GM15510 (cell line): ENCODE data around the gene ADD2.

Source experiments
- POLR2A ChIP-seq: IDR thresholded peaks from 3 replicates; pipeline ENCODE4 v1.6.1; 2011; ENCODE audit warnings: borderline replicate concordance; ENCODE audit not compliant: insufficient read length; ENCODE audit errors: extremely low read depth

ADD2 gene

GRCh38 chr2:70708376-70709199, 59.4 kb downstream of the ADD2 start:
- TF ChIP-seq POLR2A, result no peak

GRCh38 chr2:70707706-70708105, 60.3 kb downstream of the ADD2 start:
- no peak for TF ChIP-seq POLR2A

- no peak for TF ChIP-seq POLR2A
Measured at GRCh38 chr2:70706026-70706795, 61.8 kb downstream of the ADD2 start.

GRCh38 chr2:70705160-70705850, 62.7 kb downstream of the ADD2 start:
- no peak for TF ChIP-seq POLR2A

DNA sequence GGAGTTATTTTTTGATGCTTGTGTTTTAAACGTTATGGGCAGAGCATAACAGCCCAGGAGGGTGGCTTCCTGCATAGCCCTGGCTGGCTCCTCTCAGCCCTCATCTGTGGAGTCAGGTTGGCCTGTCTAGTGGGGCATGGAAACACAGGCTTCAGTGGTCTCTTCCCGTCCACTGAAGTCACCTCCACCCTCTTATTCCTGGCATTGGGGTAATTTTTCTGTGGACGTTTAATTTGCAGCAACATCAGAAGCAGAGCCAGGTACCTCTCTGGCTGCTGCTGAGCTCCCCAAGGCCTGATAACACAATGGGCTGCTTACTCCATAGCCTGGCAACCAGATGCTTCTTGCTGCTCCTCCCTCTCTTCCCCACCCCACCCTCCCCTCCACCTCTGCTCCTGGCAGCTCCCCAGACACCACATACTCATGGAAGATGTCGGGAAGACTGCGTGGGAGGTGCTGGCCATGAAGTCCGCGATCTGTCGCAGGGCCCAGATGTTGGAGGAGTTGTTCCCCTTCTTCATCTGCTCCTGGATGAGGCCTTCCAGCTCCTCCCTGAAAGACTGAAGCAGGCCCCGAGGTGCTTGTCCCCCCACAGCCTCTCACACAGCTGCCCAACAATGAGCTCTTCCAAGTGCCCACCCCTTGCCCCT, 64.0 kb downstream of the ADD2 start:
- no peak for TF ChIP-seq POLR2A

DNA sequence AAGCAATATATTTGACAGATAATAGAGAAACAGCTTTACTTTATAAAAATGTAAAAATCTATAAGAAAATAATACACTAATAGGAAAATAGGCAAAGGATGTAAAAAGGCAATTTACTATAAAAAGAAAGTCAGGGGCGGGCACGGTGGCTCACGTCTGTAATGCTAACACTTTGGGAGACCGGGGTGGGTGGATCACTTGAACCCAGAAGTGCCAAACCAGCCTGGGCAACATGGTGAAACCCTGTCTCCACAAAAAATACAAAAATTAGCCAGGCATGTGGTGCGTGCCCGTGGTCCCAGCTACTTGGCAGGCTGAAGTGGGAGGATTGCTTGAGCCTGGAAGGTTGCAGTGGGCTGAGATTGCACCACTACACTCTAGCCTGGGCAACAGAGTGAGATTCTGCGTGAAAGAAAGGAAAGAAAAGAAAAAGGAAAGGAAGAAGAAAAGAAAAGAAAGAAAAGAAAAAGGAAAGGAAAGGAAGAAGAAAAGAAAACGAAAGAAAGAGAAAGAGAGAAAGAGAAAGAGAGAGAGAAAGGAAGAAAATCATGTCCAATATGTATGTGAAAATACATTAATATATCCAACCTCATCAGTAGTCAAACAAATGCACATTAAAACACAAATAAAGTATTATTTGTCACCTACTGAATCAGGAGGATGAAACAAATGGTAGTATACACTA, 65.1 kb downstream of the ADD2 start:
- no peak for TF ChIP-seq POLR2A

DNA sequence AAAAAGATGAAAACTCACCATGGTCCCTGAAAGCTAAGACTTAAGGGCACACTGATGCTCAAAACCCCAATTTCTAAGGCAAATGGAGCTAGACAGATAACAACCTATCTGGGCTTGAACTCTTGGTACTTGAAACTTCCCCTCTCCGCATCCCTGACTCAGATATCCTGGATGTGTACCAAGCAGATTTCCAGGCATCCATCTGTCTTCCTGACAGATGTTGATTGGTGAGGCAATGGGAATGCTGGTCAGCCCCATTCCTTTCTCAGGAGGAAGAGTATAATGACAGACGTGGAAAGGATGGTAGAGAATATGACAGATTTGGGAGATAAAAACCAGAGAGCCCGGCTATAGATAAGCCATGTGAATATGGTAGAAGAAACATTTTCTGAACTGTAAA, 69.2 kb downstream of the ADD2 start:
- no peak for TF ChIP-seq POLR2A

- no peak for TF ChIP-seq POLR2A
Measured at GRCh38 chr2:70697603-70698383, 70.2 kb downstream of the ADD2 start.

DNA sequence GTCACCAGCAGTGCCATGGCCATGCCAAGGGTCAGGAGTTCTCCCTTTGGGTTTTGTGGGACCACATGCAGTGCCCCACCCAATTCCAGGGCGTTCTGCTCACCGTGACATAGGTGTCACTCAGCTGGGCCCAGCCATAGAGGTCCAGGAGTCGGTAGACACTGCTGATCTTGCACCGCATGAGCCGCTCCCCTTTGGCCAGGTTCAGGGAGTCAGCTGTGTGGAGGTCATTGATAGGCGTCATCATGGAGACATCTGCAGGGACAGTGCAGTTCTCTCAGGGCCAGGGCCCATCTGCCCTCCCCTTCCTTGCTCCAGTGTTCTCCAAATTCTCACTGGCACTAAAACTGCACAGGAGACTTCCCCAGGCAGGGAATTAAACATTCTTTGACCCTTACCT, 71.9 kb downstream of the ADD2 start:
- no peak for TF ChIP-seq POLR2A

- TF ChIP-seq POLR2A, result no peak
Measured at GRCh38 chr2:70692256-70692655, 75.7 kb downstream of the ADD2 start.

- TF ChIP-seq POLR2A, result no peak
Measured at GRCh38 chr2:70691497-70692140, 76.4 kb downstream of the ADD2 start.

DNA sequence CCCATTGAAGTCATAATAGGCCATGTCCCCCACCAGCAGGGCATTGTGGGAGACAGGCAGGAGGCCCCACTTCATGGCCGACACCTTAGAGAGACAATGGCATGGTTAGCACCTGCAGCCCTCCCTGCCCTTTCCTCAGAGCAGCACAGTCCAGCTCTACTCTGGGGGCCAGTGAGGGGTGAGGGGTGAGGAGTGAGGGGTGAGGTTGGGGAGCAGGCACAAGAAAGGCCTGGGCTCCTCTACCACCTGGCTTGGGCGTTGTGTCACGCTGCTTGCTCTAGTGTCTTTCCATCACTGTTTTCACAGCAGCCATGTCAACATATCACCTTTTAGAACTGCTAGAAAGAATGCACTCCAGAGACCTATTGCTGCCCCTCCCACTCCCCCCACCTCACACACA, 77.2 kb downstream of the ADD2 start:
- TF ChIP-seq POLR2A, result no peak

DNA sequence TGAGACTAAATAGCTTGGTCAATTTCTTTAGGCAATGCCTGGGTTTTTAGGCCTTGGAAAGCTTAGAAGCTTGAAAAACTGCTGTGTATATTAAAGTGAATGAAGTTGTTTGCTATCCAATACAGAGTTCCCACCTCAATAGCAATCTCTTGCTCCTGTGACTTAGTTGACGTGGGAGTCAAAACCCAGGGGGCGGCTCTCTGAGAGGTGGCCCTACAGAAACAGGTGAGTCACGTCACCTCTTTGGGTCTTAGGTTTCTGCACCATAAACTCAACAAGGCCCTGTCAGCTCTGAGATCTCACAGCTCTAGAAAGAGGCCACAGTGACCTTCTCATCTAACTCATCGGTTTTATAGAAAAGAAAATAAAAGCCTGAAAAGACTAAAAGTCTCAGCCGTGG, 79.6 kb downstream of the ADD2 start:
- TF ChIP-seq POLR2A, result no peak
